Common myeloid progenitor, CD34-positive (primary cell): ENCODE measurements around the gene BMAL2.

ENCODE experiments used
- CTCF ChIA-PET: fragments of 350-600 bp; sonication (Branson Sonifier 250); formaldehyde crosslinking; loops from one replicate; lab custom pipeline; 2021; ENCODE audit warnings: antibody characterized with exemption; lab: Charles Lee
- POLR2A ChIA-PET: fragments of 350-600 bp; sonication (Branson Sonifier 250); formaldehyde crosslinking; loops from one replicate; lab custom pipeline; 2021; ENCODE audit warnings: antibody characterized with exemption; lab: Charles Lee
- DNase-seq, 3 donors: peaks; one replicate each; pipeline versions ENCODE4 v3.0.0 to v3.0.0-alpha.2; 2013
- H3K27ac ChIP-seq, 2 experiments: 1 replicate in 1 of 2; 2 replicates in 1 of 2; pipeline ENCODE4 v1.7.0; 2013; ENCODE audit warnings: inconsistent platforms in 2 of 2, low read length in 2 of 2, mild to moderate bottlenecking in 2 of 2, low read depth in 1 of 2, moderate library complexity in 1 of 2; ENCODE audit not compliant: severe bottlenecking in 2 of 2, insufficient read depth in 1 of 2, poor library complexity in 1 of 2
- H3K27me3 ChIP-seq, 5 experiments: replicated peaks in 2 of 5; 1 replicate in 3 of 5; 2 replicates in 2 of 5; pipeline versions ENCODE4 v1.6.1 to v1.7.0; 2013; ENCODE audit warnings: low read length in 4 of 5, mild to moderate bottlenecking in 2 of 5, moderate library complexity in 2 of 5, inconsistent platforms in 1 of 5; ENCODE audit not compliant: insufficient read depth in 5 of 5, control insufficient read depth in 4 of 5
- H3K36me3 ChIP-seq, 4 experiments: 1 replicate in 2 of 4; 2 replicates in 2 of 4; pipeline versions ENCODE4 v1.6.1 to v1.7.0; 2013; ENCODE audit warnings: low read length in 3 of 4, control low read depth in 1 of 4, mild to moderate bottlenecking in 1 of 4; ENCODE audit not compliant: control insufficient read depth in 4 of 4, insufficient read depth in 4 of 4
- H3K4me1 ChIP-seq, 4 experiments: 1 replicate in 3 of 4; 2 replicates in 1 of 4; pipeline versions ENCODE4 v1.6.1 to v1.7.1; 2013; ENCODE audit warnings: low read length in 3 of 4, mild to moderate bottlenecking in 3 of 4, control low read depth in 1 of 4, inconsistent platforms in 1 of 4, moderate library complexity in 1 of 4; ENCODE audit not compliant: control insufficient read depth in 4 of 4, insufficient read depth in 4 of 4; ENCODE audit errors: control extremely low read depth in 1 of 4
- H3K4me3 ChIP-seq, 7 experiments: 1 replicate in 4 of 7; 2 replicates in 3 of 7; pipeline versions ENCODE4 v1.5.1 to v1.7.0; 2013; ENCODE audit warnings: mild to moderate bottlenecking in 7 of 7, low read length in 6 of 7, moderate library complexity in 6 of 7, inconsistent platforms in 2 of 7, low read depth in 2 of 7, control low read depth in 1 of 7; ENCODE audit not compliant: insufficient read depth in 4 of 7, control insufficient read depth in 1 of 7; ENCODE audit errors: extremely low read depth in 1 of 7
- H3K9me3 ChIP-seq, 5 experiments: 1 replicate in 4 of 5; 2 replicates in 1 of 5; pipeline versions ENCODE4 v1.6.1 to v1.7.1; 2013; ENCODE audit warnings: low read length in 4 of 5, mild to moderate bottlenecking in 2 of 5, inconsistent platforms in 1 of 5, low read depth in 1 of 5, moderate library complexity in 1 of 5; ENCODE audit not compliant: control insufficient read depth in 4 of 5, insufficient read depth in 2 of 5; ENCODE audit errors: control extremely low read depth in 1 of 5
- WGBS: methylation state at CpG from one replicate; pipeline ENCODE4 v1.1.5; 2013; ENCODE audit not compliant: insufficient coverage; 5-methylcytosine and 5-hydroxymethylcytosine counted together

The BMAL2 gene

DNA sequence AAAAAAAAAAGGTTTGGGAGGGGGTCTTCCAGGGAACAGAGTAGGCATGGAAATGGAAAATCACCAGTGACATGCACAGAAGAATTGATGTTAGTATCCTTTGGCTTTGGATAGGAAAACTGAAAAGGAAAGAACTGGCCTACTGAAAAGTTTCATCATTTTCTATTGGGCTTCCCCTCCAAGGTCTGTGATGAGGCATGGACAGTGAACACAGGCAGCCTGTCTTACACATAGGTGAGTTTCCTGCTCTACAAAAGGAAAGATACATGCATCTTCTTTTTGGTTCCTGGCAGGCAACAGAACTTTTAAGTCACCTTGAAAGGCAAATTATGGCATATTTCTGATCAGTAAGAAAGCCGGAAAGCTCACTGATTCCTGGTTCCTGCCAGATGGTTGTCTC lies 5.8 kb downstream of the BMAL2 start:
- Histone ChIP-seq H3K27me3 (no peaks in the 10 kb centered on the region), H3K4me1 (peaks cover 4 to 12% (median 6%) of the 10 kb centered on the region in 4 experiments), H3K4me3 (no peak overlapping the region), H3K9me3 (no peaks in the 10 kb centered on the region), H3K36me3 (no peaks in the 10 kb centered on the region), H3K27ac (no peak overlapping the region)
- POLR2A ChIA-PET: no interaction called here
- 100% methylated on average over 1 of the region's 1 CpG for WGBS
- CTCF ChIA-PET: no interaction called here
- DNase-seq: no peak

- Histone ChIP-seq H3K27me3 (no peaks in the 10 kb centered on the region), H3K9me3 (no peaks in the 10 kb centered on the region), H3K27ac (no peak overlapping the region), H3K4me3 (no peak overlapping the region), H3K4me1 (peaks cover 0 to 2% (median 0%) of the 10 kb centered on the region in 4 experiments), H3K36me3 (no peaks in the 10 kb centered on the region)
- DNase-seq: no peak
- POLR2A ChIA-PET: no interaction called here
- CTCF ChIA-PET: interaction anchor here (1.5 to 1.6 kb wide), 2 partner anchors 12 to 43 kb away, joined by 3 to 4 read pairs; no protein-coding TSS in a partner anchor
- WGBS: 92% methylated on average over 2 of the region's 3 CpGs
Measured at GRCh38 chr12:27340971-27341370, 8.3 kb downstream of the BMAL2 start.

DNA sequence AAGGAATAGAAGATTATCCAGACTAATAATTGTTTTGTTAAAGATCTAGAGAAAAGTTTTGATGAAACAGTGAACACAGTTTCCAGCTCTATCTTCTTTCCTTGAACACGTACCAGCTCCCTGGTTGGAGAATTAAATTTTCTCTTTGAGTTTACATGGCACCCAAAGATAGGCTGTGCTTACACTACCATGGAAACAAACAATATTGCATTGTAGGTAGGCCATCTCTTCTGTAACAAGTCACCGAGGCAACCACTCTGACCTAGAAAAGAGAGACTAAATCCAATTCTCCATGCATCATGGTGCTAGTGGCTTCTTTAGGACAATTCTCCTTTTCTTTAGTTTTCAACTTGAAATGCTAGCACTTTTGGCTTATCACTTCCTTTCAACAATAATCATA lies 9.9 kb downstream of the BMAL2 start:
- 100% methylated on average over 2 of the region's 2 CpGs for WGBS
- no peaks in the 10 kb centered on the region for H3K27me3 ChIP-seq
- H3K4me1 ChIP-seq: peaks cover 0 to under 1% (median 0%) of the 10 kb centered on the region in 4 experiments
- peak in 1 of 3 donors; percentile 19 for DNase-seq
- H3K27ac ChIP-seq: no peak overlapping the region
- no peak overlapping the region for H3K4me3 ChIP-seq
- H3K9me3 ChIP-seq: no peaks in the 10 kb centered on the region
- CTCF ChIA-PET: no interaction called here
- H3K36me3 ChIP-seq: no peaks in the 10 kb centered on the region
- POLR2A ChIA-PET: no interaction called here

GRCh38 chr12:27343255-27344000 lies 10.8 kb downstream of the BMAL2 start:
- no peaks in the 10 kb centered on the region for H3K36me3 ChIP-seq
- H3K4me3 ChIP-seq: no peak overlapping the region
- ChIA-PET CTCF (no interaction called here), POLR2A (no interaction called here)
- DNase-seq: no peak
- H3K27me3 ChIP-seq: no peaks in the 10 kb centered on the region
- WGBS: 100% methylated on average over 4 of the region's 5 CpGs
- no peaks in the 10 kb centered on the region for H3K4me1 ChIP-seq
- H3K9me3 ChIP-seq: no peaks in the 10 kb centered on the region
- H3K27ac ChIP-seq: no peak overlapping the region

- CTCF ChIA-PET: no interaction called here
- H3K27ac ChIP-seq: no peak overlapping the region
Measured at GRCh38 chr12:27344246-27344645, 11.6 kb downstream of the BMAL2 start.

DNA sequence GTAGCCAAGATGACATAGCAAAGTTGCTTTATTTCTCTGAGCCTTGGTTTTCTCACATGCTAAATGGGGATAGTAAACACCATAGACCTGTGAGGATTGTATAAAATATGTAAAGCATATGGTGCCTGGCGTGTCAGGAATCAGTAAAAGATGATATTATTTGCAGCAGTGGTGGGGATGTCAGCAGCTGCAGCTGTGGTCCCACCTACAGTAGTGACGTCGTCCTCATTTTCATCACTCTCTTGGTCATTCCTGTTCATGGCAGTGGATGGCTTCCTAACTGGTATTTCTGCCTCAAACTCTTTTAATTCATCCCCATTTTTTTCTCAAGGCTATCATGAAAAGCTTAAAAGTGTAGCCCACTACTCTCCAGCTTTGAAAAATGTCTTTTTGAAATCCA lies 12.1 kb downstream of the BMAL2 start:
- H3K4me1 ChIP-seq: no peaks in the 10 kb centered on the region
- CTCF ChIA-PET: no interaction called here
- H3K27me3 ChIP-seq: no peaks in the 10 kb centered on the region
- POLR2A ChIA-PET: no interaction called here
- H3K36me3 ChIP-seq: no peaks in the 10 kb centered on the region
- DNase-seq: no peak
- no peak overlapping the region for H3K4me3 ChIP-seq
- H3K27ac ChIP-seq: no peak overlapping the region
- 81% methylated on average over 3 of the region's 3 CpGs for WGBS
- no peaks in the 10 kb centered on the region for H3K9me3 ChIP-seq

More at GRCh38 chr12:27344246-27344645, 11.6 kb downstream of the BMAL2 start:
- Histone ChIP-seq H3K4me1 (no peaks in the 10 kb centered on the region), H3K4me3 (no peak overlapping the region), H3K27me3 (no peaks in the 10 kb centered on the region), H3K9me3 (no peaks in the 10 kb centered on the region), H3K36me3 (no peaks in the 10 kb centered on the region)
- 100% methylated on average over 2 of the region's 2 CpGs for WGBS
- POLR2A ChIA-PET: no interaction called here
- no peak for DNase-seq

DNA sequence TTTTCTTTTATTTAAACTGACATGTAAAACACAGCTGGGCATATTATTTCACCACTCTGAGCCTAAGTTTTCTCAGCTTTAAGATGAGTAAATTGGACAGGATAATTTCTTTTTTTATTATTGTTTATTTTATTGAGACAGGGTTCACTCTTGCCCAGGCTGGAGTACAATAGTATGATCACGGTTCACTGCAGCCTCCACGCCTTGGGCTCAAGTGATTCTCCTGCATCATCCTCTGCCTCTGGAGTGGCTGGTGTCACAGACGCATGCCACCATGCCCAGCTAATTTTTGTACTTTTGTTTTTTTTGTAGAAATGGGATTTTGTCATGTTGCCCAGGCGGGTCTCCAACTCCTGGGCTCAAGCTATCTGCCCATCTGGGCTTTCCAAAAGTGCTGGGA lies 12.7 kb downstream of the BMAL2 start:
- CTCF ChIA-PET: no interaction called here
- POLR2A ChIA-PET: no interaction called here

More for the DNA sequence above, 12.7 kb downstream of the BMAL2 start:
- H3K9me3 ChIP-seq: no peaks in the 10 kb centered on the region
- no peak overlapping the region for H3K27ac ChIP-seq
- no peaks in the 10 kb centered on the region for H3K4me1 ChIP-seq
- no peaks in the 10 kb centered on the region for H3K36me3 ChIP-seq
- no peak overlapping the region for H3K4me3 ChIP-seq
- no peak for DNase-seq
- H3K27me3 ChIP-seq: no peaks in the 10 kb centered on the region
- WGBS: no CpG with 5 or more reads among the region's 4 CpGs
